Common myeloid progenitor, CD34-positive (primary cell): ENCODE measurements around the gene CCDC88A.
"Not testable (repeated sequence)": the region's sequence is repeated elsewhere in the genome, so short reads cannot be mapped to it uniquely, and the experiment has no call there.

Experiments used
- CTCF ChIA-PET: fragments of 350-600 bp; sonication (Branson Sonifier 250); formaldehyde crosslinking; loops from one replicate; lab custom pipeline; 2021; ENCODE audit warnings: antibody characterized with exemption; lab: Charles Lee
- POLR2A ChIA-PET: fragments of 350-600 bp; sonication (Branson Sonifier 250); formaldehyde crosslinking; loops from one replicate; lab custom pipeline; 2021; ENCODE audit warnings: antibody characterized with exemption; lab: Charles Lee
- DNase-seq, 3 donors: peaks; one replicate each; pipeline versions ENCODE4 v3.0.0 to v3.0.0-alpha.2; 2013
- H3K27ac ChIP-seq, 2 experiments: 1 replicate in 1 of 2; 2 replicates in 1 of 2; pipeline ENCODE4 v1.7.0; 2013; ENCODE audit warnings: inconsistent platforms in 2 of 2, low read length in 2 of 2, mild to moderate bottlenecking in 2 of 2, low read depth in 1 of 2, moderate library complexity in 1 of 2; ENCODE audit not compliant: severe bottlenecking in 2 of 2, insufficient read depth in 1 of 2, poor library complexity in 1 of 2
- H3K27me3 ChIP-seq, 5 experiments: replicated peaks in 2 of 5; 1 replicate in 3 of 5; 2 replicates in 2 of 5; pipeline versions ENCODE4 v1.6.1 to v1.7.0; 2013; ENCODE audit warnings: low read length in 4 of 5, mild to moderate bottlenecking in 2 of 5, moderate library complexity in 2 of 5, inconsistent platforms in 1 of 5; ENCODE audit not compliant: insufficient read depth in 5 of 5, control insufficient read depth in 4 of 5
- H3K36me3 ChIP-seq, 4 experiments: 1 replicate in 2 of 4; 2 replicates in 2 of 4; pipeline versions ENCODE4 v1.6.1 to v1.7.0; 2013; ENCODE audit warnings: low read length in 3 of 4, control low read depth in 1 of 4, mild to moderate bottlenecking in 1 of 4; ENCODE audit not compliant: control insufficient read depth in 4 of 4, insufficient read depth in 4 of 4
- H3K4me1 ChIP-seq, 4 experiments: 1 replicate in 3 of 4; 2 replicates in 1 of 4; pipeline versions ENCODE4 v1.6.1 to v1.7.1; 2013; ENCODE audit warnings: low read length in 3 of 4, mild to moderate bottlenecking in 3 of 4, control low read depth in 1 of 4, inconsistent platforms in 1 of 4, moderate library complexity in 1 of 4; ENCODE audit not compliant: control insufficient read depth in 4 of 4, insufficient read depth in 4 of 4; ENCODE audit errors: control extremely low read depth in 1 of 4
- H3K4me3 ChIP-seq, 7 experiments: 1 replicate in 4 of 7; 2 replicates in 3 of 7; pipeline versions ENCODE4 v1.5.1 to v1.7.0; 2013; ENCODE audit warnings: mild to moderate bottlenecking in 7 of 7, low read length in 6 of 7, moderate library complexity in 6 of 7, inconsistent platforms in 2 of 7, low read depth in 2 of 7, control low read depth in 1 of 7; ENCODE audit not compliant: insufficient read depth in 4 of 7, control insufficient read depth in 1 of 7; ENCODE audit errors: extremely low read depth in 1 of 7
- H3K9me3 ChIP-seq, 5 experiments: 1 replicate in 4 of 5; 2 replicates in 1 of 5; pipeline versions ENCODE4 v1.6.1 to v1.7.1; 2013; ENCODE audit warnings: low read length in 4 of 5, mild to moderate bottlenecking in 2 of 5, inconsistent platforms in 1 of 5, low read depth in 1 of 5, moderate library complexity in 1 of 5; ENCODE audit not compliant: control insufficient read depth in 4 of 5, insufficient read depth in 2 of 5; ENCODE audit errors: control extremely low read depth in 1 of 5
- WGBS: methylation state at CpG from one replicate; pipeline ENCODE4 v1.1.5; 2013; ENCODE audit not compliant: insufficient coverage; 5-methylcytosine and 5-hydroxymethylcytosine counted together

The CCDC88A gene

GRCh38 chr2:55245411-55245810 lies 174.2 kb downstream of the CCDC88A start:
- POLR2A ChIA-PET: no interaction called here
- no peaks in the 10 kb centered on the region for H3K4me1 ChIP-seq
- no peak overlapping the region for H3K27ac ChIP-seq
- H3K9me3 ChIP-seq: no peaks in the 10 kb centered on the region
- no peaks in the 10 kb centered on the region for H3K27me3 ChIP-seq
- H3K36me3 ChIP-seq: peaks cover 25 to 62% (median 36%) of the 10 kb centered on the region in 4 experiments
- no peak for DNase-seq
- CTCF ChIA-PET: no interaction called here
- H3K4me3 ChIP-seq: no peak overlapping the region
- 97% methylated on average over 3 of the region's 5 CpGs for WGBS

DNA sequence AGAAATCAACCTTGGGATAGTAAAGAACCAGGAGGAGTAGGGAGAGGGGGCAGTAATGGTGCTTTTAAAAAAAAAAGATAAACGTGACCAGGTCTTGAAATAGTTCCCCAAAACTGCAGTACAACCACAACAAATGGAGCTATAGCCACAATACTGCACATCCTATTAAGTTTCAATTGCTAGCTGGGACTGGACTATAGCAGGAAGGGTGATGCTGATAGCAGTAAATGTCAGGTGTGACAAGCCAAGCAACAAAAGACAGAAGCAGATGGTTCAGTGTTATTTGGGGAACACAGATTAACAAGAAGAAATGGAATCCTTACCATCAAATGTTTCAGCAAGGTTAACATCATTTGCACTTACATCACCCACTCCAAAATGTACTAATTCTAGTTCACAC lies 177.0 kb downstream of the CCDC88A start:
- no peak for DNase-seq
- Histone ChIP-seq H3K4me1 (no peaks in the 10 kb centered on the region), H3K36me3 (peaks cover 18 to 59% (median 29%) of the 10 kb centered on the region in 4 experiments), H3K4me3 (no peak overlapping the region), H3K27ac (no peak overlapping the region), H3K9me3 (no peaks in the 10 kb centered on the region), H3K27me3 (no peaks in the 10 kb centered on the region)
- ChIA-PET CTCF (no interaction called here), POLR2A (no interaction called here)
- 80% methylated on average over 1 of the region's 1 CpG for WGBS

DNA sequence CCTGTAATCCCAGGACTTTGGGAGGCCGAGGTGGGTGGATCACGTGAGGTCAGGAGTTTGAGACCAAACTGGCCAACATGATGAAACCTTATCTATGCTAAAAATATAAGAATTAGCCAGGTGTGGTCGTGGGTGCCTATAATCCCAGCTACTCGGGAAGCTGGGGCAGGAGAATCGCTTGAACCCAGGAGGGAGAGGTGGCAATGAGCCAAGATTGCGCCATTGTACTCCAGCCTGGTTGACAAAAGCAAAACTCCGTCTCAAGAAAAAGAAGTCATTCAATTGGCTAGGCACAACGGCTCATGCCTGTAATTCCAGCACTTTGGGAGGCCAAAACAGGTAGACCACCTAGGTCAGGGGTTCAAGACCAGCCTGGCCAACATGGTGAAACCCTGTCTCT lies 178.1 kb downstream of the CCDC88A start:
- CTCF ChIA-PET: interaction anchor here (1.1 kb wide), 1 partner anchor 342 kb away, joined by 3 read pairs; no protein-coding TSS in a partner anchor
- H3K27me3 ChIP-seq, H3K27ac ChIP-seq, POLR2A ChIA-PET, DNase-seq, H3K9me3 ChIP-seq, H3K4me3 ChIP-seq, H3K4me1 ChIP-seq: not testable (repeated sequence)
- peaks cover 10 to 60% (median 26%) of the 10 kb centered on the region in 4 experiments for H3K36me3 ChIP-seq
- WGBS: 95% methylated on average over 6 of the region's 8 CpGs

GRCh38 chr2:55239656-55240222 lies 179.9 kb downstream of the CCDC88A start:
- ChIA-PET CTCF (no interaction called here), POLR2A (no interaction called here)
- 50% methylated on average over 2 of the region's 4 CpGs for WGBS
- no peaks in the 10 kb centered on the region for H3K27me3 ChIP-seq
- no peaks in the 10 kb centered on the region for H3K9me3 ChIP-seq
- peaks cover 15 to 64% (median 27%) of the 10 kb centered on the region in 4 experiments for H3K36me3 ChIP-seq
- H3K27ac ChIP-seq: no peak overlapping the region
- no peak overlapping the region for H3K4me3 ChIP-seq
- peaks cover 0 to 5% (median under 1%) of the 10 kb centered on the region in 4 experiments for H3K4me1 ChIP-seq
- DNase-seq: no peak
